Brain microvascular endothelial cell (primary cell): ENCODE data around the gene NKAIN4.

Experiments
- DNase-seq: peaks from one replicate; pipeline ENCODE4 v3.0.0-alpha.2; 2020
- H3K27ac ChIP-seq: fragments of 250-450 bp; sonication (Bioruptor Pico); 2 replicates; pipeline ENCODE4 v1.5.1; 2020; ENCODE audit warnings: mild to moderate bottlenecking, moderate library complexity
- H3K27me3 ChIP-seq: fragments of 250-450 bp; sonication (Bioruptor Pico); replicated peaks from 2 replicates; pipeline ENCODE4 v1.5.1; 2020; ENCODE audit warnings: mild to moderate bottlenecking
- H3K36me3 ChIP-seq: fragments of 250-450 bp; sonication (Bioruptor Pico); replicated peaks from 2 replicates; pipeline ENCODE4 v1.5.1; 2020; ENCODE audit warnings: mild to moderate bottlenecking
- H3K4me3 ChIP-seq: 2 replicates; pipeline ENCODE4 v1.5.1; 2011; ENCODE audit warnings: low read depth, mild to moderate bottlenecking, control low read depth, low read length, moderate library complexity
- CTCF ChIP-seq: IDR thresholded peaks from 2 replicates; pipeline ENCODE4 v1.5.1; 2011; ENCODE audit warnings: low read depth, mild to moderate bottlenecking, moderate library complexity, low read length, control low read depth, inconsistent platforms; ENCODE audit errors: missing control alignments
- in situ Hi-C: cut with HindIII; loops from 2 replicates; pipeline ENCODE4 v1.10.0; 2017; ENCODE audit warnings: low sequenced_read_pairs, low pct_ligation_motif_present

NKAIN4 gene

DNA sequence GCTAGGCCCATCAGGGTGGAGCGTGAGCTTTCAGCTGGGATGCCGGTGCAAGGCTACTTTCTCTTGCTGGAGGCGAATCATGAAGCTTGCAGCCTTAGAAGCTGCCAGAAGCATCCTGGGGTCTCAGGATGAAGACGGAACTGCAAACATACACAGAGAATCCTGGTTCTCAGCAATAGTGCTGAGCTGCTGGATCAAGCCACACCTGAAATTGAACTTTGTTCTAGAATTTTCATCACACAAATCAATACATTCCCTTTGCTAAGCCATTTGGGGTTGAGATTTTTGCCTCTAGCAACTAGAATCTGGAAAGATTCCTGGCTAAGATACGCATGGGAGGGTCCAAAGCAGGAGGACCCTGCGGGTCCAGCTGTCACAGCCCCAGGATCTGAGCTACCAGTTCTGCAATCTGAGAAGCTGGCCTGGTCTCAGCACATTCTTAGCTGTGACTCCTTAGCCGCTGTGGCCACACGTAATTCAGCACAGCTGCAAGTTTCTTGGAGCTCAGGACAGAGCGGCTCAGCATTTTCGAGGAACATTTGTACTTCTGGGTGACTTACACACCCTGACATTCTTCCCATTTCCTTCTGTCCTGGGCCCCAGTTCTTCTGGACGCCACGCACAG, 11.7 kb upstream of the NKAIN4 start:
- in situ Hi-C loops, result no loop called here

DNA sequence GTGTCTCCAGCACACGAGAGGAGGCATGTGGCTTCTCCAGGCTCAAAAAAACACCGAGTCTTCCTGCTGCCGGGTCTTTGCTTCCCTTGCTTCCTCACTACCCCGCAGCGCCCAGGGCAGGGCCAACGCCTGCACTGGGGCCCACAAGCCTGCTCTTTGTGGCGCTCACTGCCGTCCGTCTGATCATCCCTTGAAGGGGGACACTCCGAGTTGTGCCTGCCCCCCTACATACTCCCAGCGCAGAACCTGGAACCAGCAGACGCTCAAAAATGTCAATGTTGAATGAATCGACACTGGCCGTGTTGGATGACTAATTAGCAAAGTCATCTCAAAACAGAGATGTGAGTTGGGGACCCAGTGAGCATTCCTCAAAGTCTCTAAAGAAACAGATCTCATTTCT, 10.3 kb upstream of the NKAIN4 start:
- no peak for TF ChIP-seq CTCF

More for the DNA sequence above, 11.7 kb upstream of the NKAIN4 start:
- Histone ChIP-seq H3K4me3 (no peak overlapping the region), H3K36me3 (no peaks in the 10 kb centered on the region), H3K27me3 (peaks cover 30% of the 10 kb centered on the region), H3K27ac (no peak overlapping the region)
- TF ChIP-seq CTCF, result no peak
- no peak for DNase-seq

DNA sequence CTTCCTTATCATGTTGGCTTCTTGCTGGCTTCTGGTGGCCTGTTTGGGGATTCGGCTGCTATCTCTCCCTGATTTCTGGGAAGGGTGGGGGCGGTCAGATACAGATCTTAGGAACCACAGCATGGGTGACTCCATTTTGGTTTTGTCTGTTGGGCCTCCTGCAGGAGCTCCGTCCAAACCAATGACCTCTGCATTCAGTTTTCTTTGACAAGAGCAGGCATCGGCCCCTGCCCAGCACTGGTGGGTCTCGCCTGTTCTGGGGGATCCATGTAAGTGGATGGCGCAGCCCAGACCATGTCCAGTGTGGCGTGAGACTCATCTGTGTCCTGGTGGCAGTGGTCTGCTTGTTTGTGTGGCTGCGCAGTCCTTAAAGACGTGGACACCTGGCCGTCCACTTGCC, 9.7 kb upstream of the NKAIN4 start:
- peaks cover 37% of the 10 kb centered on the region for H3K27me3 ChIP-seq
- no peak overlapping the region for H3K4me3 ChIP-seq
- no peak for DNase-seq
- no peaks in the 10 kb centered on the region for H3K36me3 ChIP-seq
- H3K27ac ChIP-seq, result no peak overlapping the region
- in situ Hi-C loops, result no loop called here
- TF ChIP-seq CTCF, result no peak

More for the DNA sequence above, 10.3 kb upstream of the NKAIN4 start:
- H3K27me3 ChIP-seq, result peaks cover 37% of the 10 kb centered on the region
- DNase-seq, result no peak
- no peak overlapping the region for H3K27ac ChIP-seq
- no peaks in the 10 kb centered on the region for H3K36me3 ChIP-seq
- in situ Hi-C loops, result no loop called here
- H3K4me3 ChIP-seq, result no peak overlapping the region

GRCh38 chr20:63262836-63263235, 8.6 kb upstream of the NKAIN4 start:
- Histone ChIP-seq H3K27me3 (peaks cover 44% of the 10 kb centered on the region), H3K36me3 (no peaks in the 10 kb centered on the region), H3K27ac (no peak overlapping the region), H3K4me3 (no peak overlapping the region)
- in situ Hi-C loops, result no loop called here
- DNase-seq, result no peak
- no peak for TF ChIP-seq CTCF

- H3K27ac ChIP-seq, result no peak overlapping the region
- no peaks in the 10 kb centered on the region for H3K36me3 ChIP-seq
- no peak overlapping the region for H3K4me3 ChIP-seq
- DNase-seq, result no peak
- TF ChIP-seq CTCF, result no peak
- peaks cover 44% of the 10 kb centered on the region for H3K27me3 ChIP-seq
- in situ Hi-C loops, result no loop called here
These were observed 7.7 kb upstream of the NKAIN4 start for GRCh38 chr20:63261795-63262528.
